ENCODE results near the gene TLCD4.

Gene TLCD4

GRCh38 chr1:95095833-95096217 is 21.3 kb upstream of the TLCD4 start:
- no peak for DNase-seq (ENCODE audit: extremely low read depth, low read depth)
- TF ChIP-seq CTCF (IDR thresholded peaks at IDR 0.05; ENCODE audit: low read depth, low read length, missing control alignments), result no peak
- H3K4me3 ChIP-seq (replicated peaks; ENCODE audit: low read depth, low read length), result no peak overlapping the region

DNA sequence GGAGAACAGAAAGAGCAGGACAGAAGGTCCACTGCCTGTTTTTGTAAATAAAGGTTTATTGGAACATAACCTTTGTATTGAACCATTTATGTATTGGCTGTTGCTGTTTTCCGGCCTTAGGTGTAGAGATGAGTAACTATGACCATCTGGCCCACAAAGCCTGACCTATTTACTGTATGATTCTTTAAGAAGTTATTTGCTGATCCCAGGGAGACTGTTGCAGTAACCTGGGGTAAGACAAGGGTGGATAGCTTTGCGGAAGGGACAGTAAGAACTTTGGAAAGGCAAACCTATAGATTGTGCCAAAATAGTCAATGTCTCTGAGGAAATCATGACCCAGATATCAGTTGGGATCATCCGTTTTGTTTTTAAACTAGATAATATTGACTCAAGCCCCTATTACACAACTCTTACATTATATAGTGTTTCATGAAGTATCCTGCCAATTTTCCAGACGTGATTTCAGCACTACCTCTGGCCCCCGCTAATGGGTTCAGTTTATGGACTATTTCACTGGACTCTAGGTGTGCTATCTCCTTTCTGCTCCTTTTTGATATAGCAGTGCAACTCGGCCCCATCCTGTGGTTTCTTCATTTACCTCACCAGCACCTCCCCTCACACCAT is 20.8 kb upstream of the TLCD4 start:
- no peak for TF ChIP-seq CTCF (IDR thresholded peaks at IDR 0.05; ENCODE audit: low read depth, low read length, missing control alignments)
- no peak overlapping the region for H3K4me3 ChIP-seq (replicated peaks; ENCODE audit: low read depth, low read length)
- no peak for DNase-seq (ENCODE audit: extremely low read depth, low read depth)

- H3K4me3 ChIP-seq (replicated peaks; ENCODE audit: low read depth, low read length), result no peak overlapping the region
- DNase-seq (ENCODE audit: extremely low read depth, low read depth), result no peak
- TF ChIP-seq CTCF (IDR thresholded peaks at IDR 0.05; ENCODE audit: low read depth, low read length, missing control alignments), result no peak
Observed at GRCh38 chr1:95097426-95097825, 19.7 kb upstream of the TLCD4 start.

GRCh38 chr1:95098196-95098595 is 19.0 kb upstream of the TLCD4 start:
- no peak for TF ChIP-seq CTCF (IDR thresholded peaks at IDR 0.05; ENCODE audit: low read depth, low read length, missing control alignments)
- no peak for DNase-seq (ENCODE audit: extremely low read depth, low read depth)
- no peak overlapping the region for H3K4me3 ChIP-seq (replicated peaks; ENCODE audit: low read depth, low read length)

DNA sequence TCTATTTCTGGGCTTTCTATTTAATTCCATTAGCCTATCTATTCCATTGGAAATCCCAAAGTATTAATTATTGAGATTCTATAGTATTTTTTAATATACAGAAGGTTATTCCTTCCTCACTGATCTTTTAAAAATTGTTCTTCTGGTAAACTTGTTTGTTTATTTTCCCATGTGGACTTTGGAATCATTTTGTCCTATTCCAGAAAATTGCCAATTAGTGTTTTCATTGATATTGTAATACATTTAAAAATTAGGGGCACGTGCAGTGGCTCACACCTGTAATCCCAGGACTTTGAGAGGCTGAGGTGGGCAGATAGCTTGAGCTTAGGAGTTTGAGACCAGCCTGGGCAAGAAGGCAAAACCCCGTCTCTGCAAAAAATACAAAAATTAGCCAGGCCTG is 8.4 kb upstream of the TLCD4 start:
- no peak for TF ChIP-seq CTCF (IDR thresholded peaks at IDR 0.05; ENCODE audit: low read depth, low read length, missing control alignments)
- DNase-seq (ENCODE audit: extremely low read depth, low read depth), result no peak
- no peak overlapping the region for H3K4me3 ChIP-seq (replicated peaks; ENCODE audit: low read depth, low read length)

DNA sequence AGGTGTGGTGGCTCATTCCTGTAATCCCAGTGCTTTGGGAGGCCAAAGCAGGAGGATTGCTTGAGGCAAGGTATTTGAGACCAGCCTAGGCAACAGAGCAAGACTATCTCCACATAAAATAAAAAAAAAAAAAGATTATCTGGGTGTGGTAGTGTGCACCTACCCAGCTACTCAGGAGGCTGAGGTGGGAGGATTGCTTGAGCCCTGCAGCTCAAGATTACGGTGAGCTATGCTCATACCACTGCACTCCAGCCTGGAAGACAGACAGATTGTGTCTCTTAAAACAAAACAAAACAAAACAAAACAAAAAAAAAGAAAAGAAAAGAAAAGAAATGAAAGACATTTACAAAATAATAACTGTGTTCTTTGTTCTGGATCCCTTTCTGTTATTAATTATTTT is 6.1 kb upstream of the TLCD4 start:
- no peak overlapping the region for H3K4me3 ChIP-seq (replicated peaks; ENCODE audit: low read depth, low read length)
- no peak for TF ChIP-seq CTCF (IDR thresholded peaks at IDR 0.05; ENCODE audit: low read depth, low read length, missing control alignments)
- no peak for DNase-seq (ENCODE audit: extremely low read depth, low read depth)

DNA sequence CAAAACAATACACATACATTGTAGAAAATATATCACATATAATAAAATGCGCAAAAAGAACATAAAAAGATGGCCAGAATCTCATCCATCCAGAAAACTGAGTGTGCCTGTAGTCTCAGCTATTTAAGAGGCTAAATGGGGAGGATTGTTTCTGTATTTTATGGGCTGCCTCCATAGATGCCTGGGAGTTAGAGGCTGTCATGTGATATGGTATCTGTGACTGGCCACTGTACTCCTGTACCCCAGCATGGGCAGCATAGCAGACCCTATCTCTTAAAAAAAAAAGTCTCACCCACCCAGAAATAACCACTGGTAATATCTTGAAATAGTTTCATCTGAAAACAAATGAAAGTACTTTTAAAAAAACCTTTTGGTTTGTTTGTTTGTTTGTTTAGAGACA is 3.5 kb upstream of the TLCD4 start:
- no peak for DNase-seq (ENCODE audit: extremely low read depth, low read depth)
- TF ChIP-seq CTCF (IDR thresholded peaks at IDR 0.05; ENCODE audit: low read depth, low read length, missing control alignments), result no peak
- H3K4me3 ChIP-seq (replicated peaks; ENCODE audit: low read depth, low read length), result no peak overlapping the region

Measured in HFF-Myc (cell line).